Measurements from ENCODE around the gene BCR.

DNA sequence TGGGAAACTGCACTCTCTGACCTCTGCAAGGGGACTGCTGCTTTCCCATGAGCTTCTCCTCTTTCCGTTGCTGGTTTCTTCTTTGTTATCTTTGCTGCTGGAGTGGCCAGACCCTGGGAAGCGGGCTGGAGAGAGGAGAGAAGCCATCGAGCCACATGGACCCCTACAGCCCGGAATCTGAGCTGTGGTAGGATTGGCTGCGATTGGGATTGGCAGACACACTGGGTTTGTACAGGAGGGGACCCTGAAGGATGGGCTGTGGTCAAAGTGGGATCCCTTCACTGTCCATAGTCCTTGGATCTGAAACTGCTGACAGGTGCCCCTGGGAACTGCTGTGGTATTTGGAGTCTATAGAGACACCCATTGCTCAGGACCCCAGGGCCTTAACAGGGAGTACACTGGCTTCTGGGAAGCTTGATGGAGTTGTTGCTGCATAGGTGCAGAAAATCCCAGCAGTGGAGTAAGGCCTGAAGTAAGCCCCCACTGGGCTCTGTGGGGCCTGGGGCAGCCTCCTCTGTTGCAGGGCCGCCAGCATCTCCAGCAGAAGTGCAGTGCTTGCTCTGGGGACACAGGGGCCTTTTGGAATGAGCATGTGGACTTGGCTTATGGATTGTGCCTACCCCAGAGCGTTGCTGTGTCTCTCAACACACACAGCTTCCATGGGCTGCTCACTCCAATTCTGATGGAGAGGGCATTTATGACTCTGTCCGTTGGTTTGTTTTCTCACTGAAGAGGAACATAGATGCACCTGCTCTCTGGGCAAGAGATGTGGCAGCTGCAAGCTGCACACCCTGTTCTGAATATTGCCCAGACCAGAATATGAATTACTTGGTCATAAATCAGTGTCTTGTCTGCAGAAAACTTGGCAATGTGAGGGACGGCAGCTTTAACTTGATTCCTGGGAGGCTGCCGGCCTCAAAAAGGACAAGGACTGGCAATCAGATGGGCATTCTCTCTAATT lies 32.0 kb downstream of the BCR start:
- TF ChIP-seq, protein P1, sequence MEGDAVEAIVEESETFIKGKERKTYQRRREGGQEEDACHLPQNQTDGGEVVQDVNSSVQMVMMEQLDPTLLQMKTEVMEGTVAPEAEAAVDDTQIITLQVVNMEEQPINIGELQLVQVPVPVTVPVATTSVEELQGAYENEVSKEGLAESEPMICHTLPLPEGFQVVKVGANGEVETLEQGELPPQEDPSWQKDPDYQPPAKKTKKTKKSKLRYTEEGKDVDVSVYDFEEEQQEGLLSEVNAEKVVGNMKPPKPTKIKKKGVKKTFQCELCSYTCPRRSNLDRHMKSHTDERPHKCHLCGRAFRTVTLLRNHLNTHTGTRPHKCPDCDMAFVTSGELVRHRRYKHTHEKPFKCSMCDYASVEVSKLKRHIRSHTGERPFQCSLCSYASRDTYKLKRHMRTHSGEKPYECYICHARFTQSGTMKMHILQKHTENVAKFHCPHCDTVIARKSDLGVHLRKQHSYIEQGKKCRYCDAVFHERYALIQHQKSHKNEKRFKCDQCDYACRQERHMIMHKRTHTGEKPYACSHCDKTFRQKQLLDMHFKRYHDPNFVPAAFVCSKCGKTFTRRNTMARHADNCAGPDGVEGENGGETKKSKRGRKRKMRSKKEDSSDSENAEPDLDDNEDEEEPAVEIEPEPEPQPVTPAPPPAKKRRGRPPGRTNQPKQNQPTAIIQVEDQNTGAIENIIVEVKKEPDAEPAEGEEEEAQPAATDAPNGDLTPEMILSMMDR (IDR thresholded peaks at IDR 0.05): no peak
- no peak for TF ChIP-seq POLR2A (IDR thresholded peaks at IDR 0.05)
